ENCODE measurements around the gene EPB41L3. TPM values are rescaled to one million over a fixed set of nuclear protein-coding genes. Genes with fewer than 3 reads are reported as not detected.

The EPB41L3 gene
- polyA plus RNA-seq, 3 donors: 25.2 to 56.6 (median 51.3) TPM

DNA sequence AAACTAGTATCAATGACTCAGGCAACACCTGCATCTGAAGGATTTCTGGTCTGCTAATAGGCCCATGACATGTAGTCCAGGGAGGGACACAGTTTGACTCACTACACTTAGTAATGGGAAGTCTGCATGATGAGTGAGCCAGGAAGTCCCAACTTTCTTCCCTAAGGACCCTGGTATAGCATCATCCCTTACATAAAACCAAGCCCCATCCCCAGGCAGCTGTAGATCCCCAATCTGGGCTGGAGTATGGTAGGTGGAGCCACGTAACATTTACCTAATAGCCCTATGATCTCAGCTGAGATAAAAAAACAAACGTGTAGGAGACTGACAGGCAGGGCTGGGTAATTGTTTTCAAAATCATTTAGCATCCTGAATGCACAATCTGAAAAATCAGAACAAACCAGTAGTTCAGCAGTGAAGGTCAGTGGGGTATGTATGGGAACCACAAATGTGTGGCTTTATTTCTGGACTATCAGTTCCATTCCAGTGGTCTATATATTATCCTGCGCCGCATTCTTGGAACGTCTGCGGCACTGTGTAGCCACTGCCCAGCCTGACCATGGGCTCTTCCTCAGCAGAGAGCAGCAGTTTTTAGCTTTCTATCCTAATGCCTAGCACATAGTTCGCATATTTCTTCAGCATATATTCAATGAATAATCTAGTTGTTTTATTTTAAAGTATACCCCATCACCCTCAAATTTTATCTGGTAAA, 33.5 kb downstream of the EPB41L3 start:
- H3K27me3 Mint-ChIP-seq (ENCODE audit: low read depth in 3 of 3): peaks cover 0 to 2% (median 2%) of the 10 kb centered on the region in 3 donors
- 100% methylated on average over 4 of the region's 7 CpGs for WGBS (ENCODE audit: insufficient coverage)

DNA sequence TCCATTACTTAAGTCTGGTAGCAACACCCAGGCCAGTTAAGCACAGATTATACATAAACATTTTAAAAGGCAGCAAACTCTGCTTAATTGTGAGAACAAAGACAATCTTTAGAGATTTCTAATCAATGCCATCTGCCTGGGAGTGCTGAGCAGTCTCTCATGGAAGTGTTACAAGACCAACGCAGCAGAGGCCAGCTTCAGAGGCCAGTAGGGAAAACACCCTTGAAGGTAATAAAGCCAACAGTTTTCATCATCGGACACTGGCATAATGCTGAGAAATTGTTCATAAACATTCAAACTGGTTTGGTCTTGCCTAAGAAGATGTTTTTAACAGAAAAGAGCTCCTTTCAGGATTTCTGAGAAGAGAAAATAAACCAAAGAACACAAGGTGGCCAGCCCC, 35.0 kb downstream of the EPB41L3 start:
- H3K27me3 ChIP-seq (ENCODE audit: control insufficient read depth in 2 of 2, insufficient read depth in 2 of 2, low read length in 2 of 2): no peaks in the 10 kb centered on the region
- peaks cover 0 to 5% (median 4%) of the 10 kb centered on the region in 3 donors for H3K27me3 Mint-ChIP-seq (ENCODE audit: low read depth in 3 of 3)

More for the DNA sequence above, 33.5 kb downstream of the EPB41L3 start:
- Mint-ChIP-seq H3K9me3 (peaks cover 0 to 2% (median 0%) of the 10 kb centered on the region in 7 donors), H3K4me3 (no peak overlapping the region), H3K27ac (no peak overlapping the region), H3K4me1 (peaks cover 43% of the 10 kb centered on the region), H3K36me3 (peaks cover 0 to 5% of the 10 kb centered on the region in 2 donors)
- DNase-seq: peak in 2 of 3 donors; percentile 20 to 76
- Histone ChIP-seq H3K36me3 (replicated peaks in 1 of 2; ENCODE audit: control insufficient read depth in 1 of 2, insufficient read depth in 2 of 2, low read length in 2 of 2) (no peaks in the 10 kb centered on the region), H3K9me3 (replicated peaks in 1 of 2; ENCODE audit: control insufficient read depth in 1 of 2, insufficient read depth in 1 of 2, low read length in 2 of 2) (no peaks in the 10 kb centered on the region), H3K4me2 (replicated peaks; ENCODE audit: extremely low read depth, low read length, poor library complexity, severe bottlenecking) (no peak overlapping the region), H3K9ac (ENCODE audit: insufficient read depth, low read length, poor library complexity, severe bottlenecking) (no peak overlapping the region), H3K27ac (ENCODE audit: low read depth in 1 of 2, low read length in 2 of 2) (no peak overlapping the region), H2AFZ (ENCODE audit: insufficient read depth, low read depth, low read length, poor library complexity, severe bottlenecking) (no peak overlapping the region), H3K79me2 (ENCODE audit: insufficient read depth, low read length) (peaks cover 54% of the 10 kb centered on the region), H3K4me3 (replicated peaks in 1 of 3; ENCODE audit: low read depth in 2 of 3, low read length in 3 of 3) (no peak overlapping the region), H3K4me1 (ENCODE audit: control insufficient read depth in 1 of 2, insufficient read depth in 2 of 2, low read length in 2 of 2) (peaks cover 31 to 40% of the 10 kb centered on the region in 2 donors), H4K20me1 (ENCODE audit: insufficient read depth, low read length) (peaks cover 41% of the 10 kb centered on the region), H3K27me3 (ENCODE audit: control insufficient read depth in 2 of 2, insufficient read depth in 2 of 2, low read length in 2 of 2) (no peaks in the 10 kb centered on the region)
- no peak for TF ChIP-seq CTCF (IDR thresholded peaks at IDR 0.05)
- intact Hi-C loops (cut with micrococcal nuclease): loop anchor here (10.0 kb wide), 1 partner anchor 45 kb away; no protein-coding TSS in a partner anchor

More for the DNA sequence above, 35.0 kb downstream of the EPB41L3 start:
- TF ChIP-seq CTCF (IDR thresholded peaks at IDR 0.05): no peak
- Mint-ChIP-seq H3K4me1 (peaks cover 40% of the 10 kb centered on the region), H3K4me3 (no peak overlapping the region), H3K9me3 (peaks cover 0 to 2% (median 0%) of the 10 kb centered on the region in 7 donors), H3K36me3 (peaks cover 0 to 5% of the 10 kb centered on the region in 2 donors), H3K27ac (no peak overlapping the region)
- Histone ChIP-seq H3K27ac (ENCODE audit: low read depth in 1 of 2, low read length in 2 of 2) (no peak overlapping the region), H3K36me3 (replicated peaks in 1 of 2; ENCODE audit: control insufficient read depth in 1 of 2, insufficient read depth in 2 of 2, low read length in 2 of 2) (no peaks in the 10 kb centered on the region), H3K9me3 (replicated peaks in 1 of 2; ENCODE audit: control insufficient read depth in 1 of 2, insufficient read depth in 1 of 2, low read length in 2 of 2) (no peaks in the 10 kb centered on the region), H3K9ac (ENCODE audit: insufficient read depth, low read length, poor library complexity, severe bottlenecking) (no peak overlapping the region), H3K4me1 (ENCODE audit: control insufficient read depth in 1 of 2, insufficient read depth in 2 of 2, low read length in 2 of 2) (peaks cover 17 to 29% of the 10 kb centered on the region in 2 donors), H4K20me1 (ENCODE audit: insufficient read depth, low read length) (peaks cover 56% of the 10 kb centered on the region), H2AFZ (ENCODE audit: insufficient read depth, low read depth, low read length, poor library complexity, severe bottlenecking) (no peak overlapping the region), H3K4me3 (replicated peaks in 1 of 3; ENCODE audit: low read depth in 2 of 3, low read length in 3 of 3) (no peak overlapping the region), H3K4me2 (replicated peaks; ENCODE audit: extremely low read depth, low read length, poor library complexity, severe bottlenecking) (no peak overlapping the region), H3K79me2 (ENCODE audit: insufficient read depth, low read length) (peaks cover 50% of the 10 kb centered on the region)
- WGBS (ENCODE audit: insufficient coverage): no CpG with 5 or more reads among the region's 2 CpGs
- intact Hi-C loops (cut with micrococcal nuclease): no loop called here
- no peak for DNase-seq
